GM12878 (cell line): ENCODE results near the gene SLC9B1. TPM values are rescaled to one million over a fixed set of nuclear protein-coding genes. Genes with fewer than 3 reads are reported as not detected.

Experiments used
- BCL11A ChIP-seq: IDR thresholded peaks from 2 replicates; pipeline ENCODE4 v1.6.1; 2011; ENCODE audit warnings: low read depth, low read length
- ETV6 ChIP-seq, 2 experiments: fragments of 450-650 bp in 1 of 2; IDR thresholded peaks in 1 of 2; conservative IDR thresholded peaks in 1 of 2; 2 replicates each; pipeline ENCODE4 v1.6.1; 2014; ENCODE audit warnings: antibody characterized with exemption in 1 of 2, borderline replicate concordance in 1 of 2, low read depth in 1 of 2, mild to moderate bottlenecking in 1 of 2, moderate library complexity in 1 of 2
- POLR2AphosphoS5 ChIP-seq: IDR thresholded peaks from 2 replicates; pipeline ENCODE4 v1.6.1; 2011; ENCODE audit warnings: mild to moderate bottlenecking, low read length, inconsistent platforms
- PRDM15 ChIP-seq: fragments of 450-650 bp; formaldehyde crosslinking; IDR thresholded peaks from 2 replicates; pipeline ENCODE4 v1.4.0; 2020; ENCODE audit warnings: mild to moderate bottlenecking, moderate library complexity
- RCOR1 ChIP-seq: conservative IDR thresholded peaks from 2 replicates; pipeline ENCODE4 v1.6.1; 2012; ENCODE audit warnings: low read depth, low read length, improper control_type of control experiment
- SIX5 ChIP-seq: IDR thresholded peaks from 2 replicates; pipeline ENCODE4 v1.6.1; 2011; ENCODE audit warnings: mild to moderate bottlenecking, low read depth, low read length, moderate library complexity; ENCODE audit not compliant: severe bottlenecking
- TCF3 ChIP-seq: IDR thresholded peaks from 2 replicates; pipeline ENCODE4 v1.6.1; 2012; ENCODE audit warnings: low read depth, mild to moderate bottlenecking, low read length, borderline replicate concordance; ENCODE audit not compliant: insufficient read depth
- polyA plus RNA-seq, 11 experiments: library from polyadenylated mRNA; depleted of rRNA in 4 of 11; unstranded in 6 of 11; stranded (reverse) in 5 of 11; fragments of >200 nt; fragmentation: Nextera tagmentation in 4 of 11; fragmentation: Illumina TruSeq in 1 of 11; extraction: Ambion mirVana in 4 of 11; extraction: Trizol in 1 of 11; gene quantifications; 1 replicate in 1 of 11; 2 replicates in 10 of 11; pipeline versions ENCODE4 v1.2.1 to v1.2.3, GENCODE V29; 2011 to 2016; ENCODE audit warnings: inconsistent platforms in 2 of 11, missing spikeins in 2 of 11, low read depth in 1 of 11
- total RNA-seq, 4 experiments: library from RNA; depleted of rRNA in 3 of 4; stranded (reverse); fragments of >200 nt in 3 of 4; fragmentation: Illumina TruSeq in 1 of 4; extraction: Trizol in 1 of 4; gene quantifications; 2 replicates each; pipeline versions ENCODE4 v1.2.1 to v1.2.3, GENCODE V29; 2013 to 2021
- TF ChIP-seq, protein P1 (sequence below): IDR thresholded peaks from 2 replicates; pipeline ENCODE4 v1.6.1; 2011; ENCODE audit warnings: borderline replicate concordance, low read depth, mild to moderate bottlenecking, moderate library complexity, mixed read lengths, low read length; ENCODE audit not compliant: insufficient read depth; ENCODE audit errors: extremely low read length
- TF ChIP-seq, protein P2 (sequence below): IDR thresholded peaks from 2 replicates; pipeline ENCODE4 v1.6.1; 2012; ENCODE audit warnings: mild to moderate bottlenecking, low read depth, low read length

The SLC9B1 gene
- total and polyA plus RNA-seq, 10 of the 15 experiments (the other 5 are each of a cell fraction or from before 2014, with no cell fraction given), result 1.0 to 3.5 (median 1.8) TPM

- TF ChIP-seq PRDM15 (no peak), ETV6 (conservative IDR thresholded peaks at IDR 0.05 in 1 of 2, IDR thresholded peaks at IDR 0.05 in 1 of 2; ENCODE audit: borderline replicate concordance in 1 of 2, low read depth in 1 of 2) (no peak), POLR2AphosphoS5 (no peak), BCL11A (no peak), RCOR1 (no peak), TCF3 (no peak), SIX5 (no peak)
- TF ChIP-seq, protein P1, sequence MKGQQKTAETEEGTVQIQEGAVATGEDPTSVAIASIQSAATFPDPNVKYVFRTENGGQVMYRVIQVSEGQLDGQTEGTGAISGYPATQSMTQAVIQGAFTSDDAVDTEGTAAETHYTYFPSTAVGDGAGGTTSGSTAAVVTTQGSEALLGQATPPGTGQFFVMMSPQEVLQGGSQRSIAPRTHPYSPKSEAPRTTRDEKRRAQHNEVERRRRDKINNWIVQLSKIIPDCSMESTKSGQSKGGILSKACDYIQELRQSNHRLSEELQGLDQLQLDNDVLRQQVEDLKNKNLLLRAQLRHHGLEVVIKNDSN, result no peak
- TF ChIP-seq, protein P2, sequence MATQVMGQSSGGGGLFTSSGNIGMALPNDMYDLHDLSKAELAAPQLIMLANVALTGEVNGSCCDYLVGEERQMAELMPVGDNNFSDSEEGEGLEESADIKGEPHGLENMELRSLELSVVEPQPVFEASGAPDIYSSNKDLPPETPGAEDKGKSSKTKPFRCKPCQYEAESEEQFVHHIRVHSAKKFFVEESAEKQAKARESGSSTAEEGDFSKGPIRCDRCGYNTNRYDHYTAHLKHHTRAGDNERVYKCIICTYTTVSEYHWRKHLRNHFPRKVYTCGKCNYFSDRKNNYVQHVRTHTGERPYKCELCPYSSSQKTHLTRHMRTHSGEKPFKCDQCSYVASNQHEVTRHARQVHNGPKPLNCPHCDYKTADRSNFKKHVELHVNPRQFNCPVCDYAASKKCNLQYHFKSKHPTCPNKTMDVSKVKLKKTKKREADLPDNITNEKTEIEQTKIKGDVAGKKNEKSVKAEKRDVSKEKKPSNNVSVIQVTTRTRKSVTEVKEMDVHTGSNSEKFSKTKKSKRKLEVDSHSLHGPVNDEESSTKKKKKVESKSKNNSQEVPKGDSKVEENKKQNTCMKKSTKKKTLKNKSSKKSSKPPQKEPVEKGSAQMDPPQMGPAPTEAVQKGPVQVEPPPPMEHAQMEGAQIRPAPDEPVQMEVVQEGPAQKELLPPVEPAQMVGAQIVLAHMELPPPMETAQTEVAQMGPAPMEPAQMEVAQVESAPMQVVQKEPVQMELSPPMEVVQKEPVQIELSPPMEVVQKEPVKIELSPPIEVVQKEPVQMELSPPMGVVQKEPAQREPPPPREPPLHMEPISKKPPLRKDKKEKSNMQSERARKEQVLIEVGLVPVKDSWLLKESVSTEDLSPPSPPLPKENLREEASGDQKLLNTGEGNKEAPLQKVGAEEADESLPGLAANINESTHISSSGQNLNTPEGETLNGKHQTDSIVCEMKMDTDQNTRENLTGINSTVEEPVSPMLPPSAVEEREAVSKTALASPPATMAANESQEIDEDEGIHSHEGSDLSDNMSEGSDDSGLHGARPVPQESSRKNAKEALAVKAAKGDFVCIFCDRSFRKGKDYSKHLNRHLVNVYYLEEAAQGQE, result no peak
Measured at GRCh38 chr4:103052145-103052544, 32.6 kb upstream of the SLC9B1 start (continued).
